HepG2 (cell line): ENCODE results near the gene GLIS2. TPM values are rescaled to one million over a fixed set of nuclear protein-coding genes. Genes with fewer than 3 reads are reported as not detected.
A peak's percentile ranks its signal among the peaks of the same experiment; 100 is the strongest.

ENCODE experiments used
- ATAC-seq: fragments of 200-7000 bp; cut with Tn5 transposase; 3 replicates; pipeline ENCODE4 v1.9.1; 2020; ENCODE audit warnings: mild to moderate bottlenecking, moderate library complexity
- BruUV-seq: library from RNA; stranded (reverse); fragments of 400-500 nt; replicated peaks from 2 replicates; lab custom pipeline; 2021; lab: Mats Ljungman, UMichigan
- CTCF ChIA-PET: fragments of 300-600 bp; formaldehyde crosslinking; extraction: SDS; loops from one replicate; lab custom pipeline; 2021; ENCODE audit warnings: low total read pairs, inconsistent platforms, low intra/inter-chr PET ratio; lab: Yijun Ruan, JAX
- POLR2A ChIA-PET: fragments of 350-600 bp; sonication (Branson Sonifier 250); formaldehyde crosslinking; loops from one replicate; lab custom pipeline; 2020; ENCODE audit warnings: antibody characterized with exemption, inconsistent platforms; lab: Yijun Ruan, JAX
- DNase-seq: peaks from one replicate; pipeline ENCODE4 v3.0.0-alpha.2; 2015; ENCODE audit warnings: low spot score
- FAIRE-seq: peaks from 3 replicates; lab custom pipeline; 2011; peaks lifted over from hg19 to GRCh38; lab: Jason Lieb, UNC
- H2AFZ ChIP-seq: one replicate; pipeline ENCODE4 v1.6.1; 2011; ENCODE audit warnings: low read length, inconsistent platforms
- H3K27ac ChIP-seq: fragments of 300-600 bp; 3 replicates; pipeline ENCODE4 v1.8.0; 2011; ENCODE audit warnings: mixed run types, mild to moderate bottlenecking, mixed read lengths, low read length, inconsistent platforms; ENCODE audit not compliant: insufficient read depth; ENCODE audit errors: extremely low read length
- H3K27me3 ChIP-seq, 2 experiments: fragments of 200-600 bp in 1 of 2; 2 replicates in 1 of 2; 3 replicates in 1 of 2; pipeline versions ENCODE4 v1.6.0 to v1.8.0; 2011; ENCODE audit warnings: low read length in 2 of 2, mild to moderate bottlenecking in 2 of 2, moderate library complexity in 2 of 2, inconsistent platforms in 1 of 2; ENCODE audit not compliant: insufficient read depth in 2 of 2, control insufficient read depth in 1 of 2
- H3K36me3 ChIP-seq, 2 experiments: fragments of 200-600 bp in 1 of 2; replicated peaks in 1 of 2; 2 replicates in 1 of 2; 3 replicates in 1 of 2; pipeline versions ENCODE4 v1.5.1 to v1.8.0; 2011; ENCODE audit warnings: low read length in 2 of 2, inconsistent platforms in 1 of 2; ENCODE audit not compliant: insufficient read depth in 2 of 2, control insufficient read depth in 1 of 2
- H3K4me1 ChIP-seq: 2 replicates; pipeline ENCODE4 v1.5.1; 2012; ENCODE audit warnings: low read length, inconsistent platforms; ENCODE audit not compliant: insufficient read depth
- H3K4me2 ChIP-seq: 2 replicates; pipeline ENCODE4 v1.6.0; 2011; ENCODE audit warnings: low read depth, low read length, inconsistent platforms
- H3K4me3 ChIP-seq, 3 experiments: fragments of 200-600 bp in 1 of 3; sonication (generic), shearing (Covaris generic) in 1 of 3; replicated peaks in 1 of 3; 2 replicates each; pipeline ENCODE4 v1.5.1; 2011 to 2016; ENCODE audit warnings: low read length in 3 of 3, inconsistent platforms in 2 of 3, low read depth in 2 of 3, mild to moderate bottlenecking in 2 of 3, control low read depth in 1 of 3, mixed read lengths in 1 of 3; ENCODE audit not compliant: insufficient read depth in 1 of 3
- H3K79me2 ChIP-seq: one replicate; pipeline ENCODE4 v1.6.1; 2011; ENCODE audit warnings: low read length, inconsistent platforms; ENCODE audit not compliant: insufficient read depth
- H3K9ac ChIP-seq: 2 replicates; pipeline ENCODE4 v1.6.0; 2011; ENCODE audit warnings: mild to moderate bottlenecking, low read depth, low read length, inconsistent platforms; ENCODE audit not compliant: insufficient read depth
- H3K9me3 ChIP-seq: 2 replicates; pipeline ENCODE4 v1.5.1; 2012; ENCODE audit warnings: mild to moderate bottlenecking, low read length
- H4K20me1 ChIP-seq: 2 replicates; pipeline ENCODE4 v1.6.0; 2011; ENCODE audit warnings: inconsistent platforms, mild to moderate bottlenecking, low read length, moderate library complexity; ENCODE audit not compliant: insufficient read depth
- ELF3 ChIP-seq: IDR thresholded peaks from 2 replicates; pipeline ENCODE4 v1.6.1; 2016; ENCODE audit warnings: missing genetic modification reagents, missing compliant biosample characterization
- PHF8 ChIP-seq: sonication (generic); formaldehyde crosslinking; IDR thresholded peaks from 2 replicates; pipeline ENCODE4 v1.5.0; 2020; ENCODE audit warnings: missing genetic modification reagents
- RNF219 ChIP-seq: sonication (generic); formaldehyde crosslinking; IDR thresholded peaks from 2 replicates; pipeline ENCODE4 v1.5.0; 2020; ENCODE audit warnings: mild to moderate bottlenecking, missing genetic modification reagents
- SAP130 ChIP-seq: IDR thresholded peaks from 2 replicates; pipeline ENCODE4 v1.6.1; 2016; ENCODE audit warnings: low read depth
- ZNF460 ChIP-seq: sonication (generic); formaldehyde crosslinking; IDR thresholded peaks from 2 replicates; pipeline ENCODE4 v1.5.1; 2020; ENCODE audit warnings: missing genetic modification reagents, mild to moderate bottlenecking, borderline replicate concordance
- ZNF543 ChIP-seq: sonication (generic); formaldehyde crosslinking; IDR thresholded peaks from 2 replicates; pipeline ENCODE4 v1.4.0; 2020; ENCODE audit warnings: mild to moderate bottlenecking, missing genetic modification reagents
- ZNF607 ChIP-seq: sonication (generic); formaldehyde crosslinking; IDR thresholded peaks from 2 replicates; pipeline ENCODE4 v1.5.1; 2020; ENCODE audit warnings: missing genetic modification reagents, mild to moderate bottlenecking, borderline replicate concordance
- WGBS: methylation state at CpG from one replicate; pipeline ENCODE4 v1.1.6; 2017; ENCODE audit warnings: low lambda C conversion rate; 5-methylcytosine and 5-hydroxymethylcytosine counted together
- in situ Hi-C: cut with HindIII; loops from 2 replicates; pipeline ENCODE4 v1.10.0; 2017; ENCODE audit warnings: low pct_unique_long_range_greater_than_20kb; ENCODE audit not compliant: extremely low pct_ligation_motif_present
- intact Hi-C: fragments of 100-400 bp; cut with micrococcal nuclease; formaldehyde crosslinking; loops from one replicate; pipeline ENCODE4 v1.10.0; 2022; ENCODE audit not compliant: unreplicated experiment
- polyA plus RNA-seq, 8 experiments: library from polyadenylated mRNA; depleted of rRNA in 3 of 8; stranded (reverse) in 7 of 8; unstranded in 1 of 8; fragments of >200 nt; fragmentation: Illumina TruSeq in 4 of 8; extraction: Trizol in 4 of 8; gene quantifications; 2 replicates each; pipeline versions ENCODE4 v1.2.1 to v1.2.3, GENCODE V29; 2011 to 2016; ENCODE audit warnings: low read depth in 4 of 8, missing spikeins in 1 of 8, mixed read lengths in 1 of 8; ENCODE audit not compliant: insufficient read depth in 1 of 8
- total RNA-seq, 5 experiments: library from RNA; depleted of rRNA; stranded (reverse); fragments of >200 nt; fragmentation: Illumina TruSeq; extraction: Trizol; gene quantifications; 2 replicates each; pipeline ENCODE4 v1.2.3, GENCODE V29; 2016; ENCODE audit warnings: low read depth in 1 of 5

GLIS2 gene
- total and polyA plus RNA-seq, 2 of the 13 experiments (the other 11 are each of a cell fraction or from before 2014, with no cell fraction given): 0.28 to 0.29 TPM

- TF ChIP-seq RNF219 (CRISPR knock-in tag) (no peak; the same call in 1 of the 2 replicates), SAP130 (peak; percentile 79), ELF3 (peak; percentile 50; the same call in 1 of the 2 replicates)
These were observed 35.2 kb downstream of the GLIS2 start, which contains the start of gene PAM16 (continued) for GRCh38 chr16:4350787-4351659.

GRCh38 chr16:4351880-4352279, 36.0 kb downstream of the GLIS2 start:
- H4K20me1 ChIP-seq: peaks cover 12% of the 10 kb centered on the region
- H3K9me3 ChIP-seq: no peaks in the 10 kb centered on the region
- no TSS peak for BruUV-seq
- POLR2A ChIA-PET: interaction anchor here (0.8 to 4.4 kb wide), 13 partner anchors 9 to 265 kb away, joined by 3 to 36 read pairs (median 4); partner anchors contain the start of genes TFAP4 and VASN
- peak overlapping the region in 2 of 3 experiments; percentile 22 to 36; a peak in 1 of 6 replicates for H3K4me3 ChIP-seq
- FAIRE-seq (no peak), ATAC-seq (peak; percentile 8), DNase-seq (peak; percentile 46)
- WGBS: 20% methylated on average over 7 of the region's 7 CpGs
- in situ Hi-C loops (loop anchor here (5.0 kb wide), 1 partner anchor 35 kb away; no protein-coding TSS in a partner anchor), intact Hi-C loops (no loop called here)
- H3K4me1 ChIP-seq: peaks cover 58% of the 10 kb centered on the region
- no peak overlapping the region for H3K9ac ChIP-seq
- CTCF ChIA-PET: no interaction called here
- H3K27ac ChIP-seq: peak overlapping the region; percentile 40
- H2AFZ ChIP-seq: peak overlapping the region; percentile 29
- H3K27me3 ChIP-seq: no peaks in the 10 kb centered on the region; a peak in 2 of 5 replicates
- H3K79me2 ChIP-seq: peaks cover 34% of the 10 kb centered on the region
- peak overlapping the region; percentile 79 for H3K4me2 ChIP-seq
- H3K36me3 ChIP-seq: no peaks in the 10 kb centered on the region
- TF ChIP-seq ZNF607 (CRISPR knock-in tag) (peak; percentile 3; the same call in 1 of the 2 replicates), ZNF460 (CRISPR knock-in tag) (peak; percentile 74; the same call in 1 of the 2 replicates), PHF8 (CRISPR knock-in tag) (no peak), ZNF543 (CRISPR knock-in tag) (0 out of 2 replicates have a peak, but pooled peaks have one; percentile 14)
